Glutamatergic neuron (in vitro differentiated cells): ENCODE results near the gene LPIN1. TPM values are rescaled to one million over a fixed set of nuclear protein-coding genes. Genes with fewer than 3 reads are reported as not detected.

ENCODE experiments used
- DNase-seq: peaks from one replicate; pipeline ENCODE4 v3.0.0; 2022
- H3K27ac Mint-ChIP-seq: one replicate; pipeline ENCODE4 v1.8.0; 2020; ENCODE audit warnings: mild to moderate bottlenecking, mixed read lengths, inconsistent platforms; ENCODE audit not compliant: unreplicated experiment
- H3K27me3 Mint-ChIP-seq: one replicate; pipeline ENCODE4 v1.8.0; 2020; ENCODE audit warnings: mild to moderate bottlenecking, moderate library complexity, mixed read lengths, inconsistent platforms; ENCODE audit not compliant: unreplicated experiment
- H3K36me3 Mint-ChIP-seq: one replicate; pipeline ENCODE4 v1.8.0; 2020; ENCODE audit warnings: mild to moderate bottlenecking, mixed read lengths, inconsistent platforms; ENCODE audit not compliant: unreplicated experiment
- H3K4me1 Mint-ChIP-seq: one replicate; pipeline ENCODE4 v1.8.0; 2020; ENCODE audit warnings: mild to moderate bottlenecking, low read depth, mixed read lengths, inconsistent platforms; ENCODE audit not compliant: unreplicated experiment
- H3K4me3 Mint-ChIP-seq: one replicate; pipeline ENCODE4 v1.8.0; 2020; ENCODE audit warnings: mild to moderate bottlenecking, mixed read lengths, inconsistent platforms; ENCODE audit not compliant: unreplicated experiment
- H3K9me3 Mint-ChIP-seq: one replicate; pipeline ENCODE4 v1.8.0; 2020; ENCODE audit warnings: mild to moderate bottlenecking, moderate library complexity, mixed read lengths, inconsistent platforms; ENCODE audit not compliant: unreplicated experiment
- CTCF ChIP-seq: fragments of 200-600 bp; sonication (generic); IDR thresholded peaks from one replicate; pipeline ENCODE4 v1.5.0; 2021; ENCODE audit not compliant: partially characterized antibody, unreplicated experiment
- total RNA-seq: library from RNA; stranded (reverse); fragmentation: NEBNext Ultra II Directional; extraction: Animal tissue kit (Norgen Biotek cat#: 25700); gene quantifications from one replicate; pipeline ENCODE4 v1.2.1, GENCODE V29; 2021; ENCODE audit not compliant: unreplicated experiment

The LPIN1 gene
- total RNA-seq, 1 donor from 2014 or later: 142 TPM

DNA sequence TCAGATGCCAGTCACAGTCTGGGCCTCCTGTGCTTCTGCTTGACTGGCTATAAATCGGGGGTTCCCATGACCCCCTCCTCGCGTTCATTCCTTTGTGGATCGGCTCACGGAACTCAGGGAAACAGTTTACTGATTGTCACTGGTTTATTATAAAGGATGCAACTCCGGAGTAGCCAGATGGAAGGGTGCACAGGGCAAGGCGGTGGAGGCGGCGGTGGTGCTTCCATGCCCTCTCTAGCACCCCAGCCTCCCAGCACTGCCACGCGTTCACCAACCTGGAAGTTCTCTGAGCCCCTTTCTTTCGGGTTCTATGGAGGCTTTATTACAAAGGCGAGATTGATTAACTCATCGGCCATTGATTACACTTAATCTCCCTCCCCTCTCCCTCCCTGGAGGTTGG lies 15.6 kb downstream of the LPIN1 start:
- peaks cover 28% of the 10 kb centered on the region for H3K36me3 Mint-ChIP-seq
- peaks cover 34% of the 10 kb centered on the region for H3K4me1 Mint-ChIP-seq
- H3K4me3 Mint-ChIP-seq: no peak overlapping the region
- H3K27me3 Mint-ChIP-seq: peaks cover 11% of the 10 kb centered on the region
- H3K9me3 Mint-ChIP-seq: peaks cover 17% of the 10 kb centered on the region
- TF ChIP-seq CTCF: no peak
- H3K27ac Mint-ChIP-seq: peak overlapping the region; percentile 75
- DNase-seq: no peak

- peaks cover 34% of the 10 kb centered on the region for H3K36me3 Mint-ChIP-seq
- no peak for DNase-seq
- peaks cover 16% of the 10 kb centered on the region for H3K9me3 Mint-ChIP-seq
- peaks cover 11% of the 10 kb centered on the region for H3K27me3 Mint-ChIP-seq
- no peak overlapping the region for H3K4me3 Mint-ChIP-seq
- peaks cover 30% of the 10 kb centered on the region for H3K4me1 Mint-ChIP-seq
- no peak for TF ChIP-seq CTCF
- no peak overlapping the region for H3K27ac Mint-ChIP-seq
Measured at GRCh38 chr2:11762799-11763461, 16.5 kb downstream of the LPIN1 start.

GRCh38 chr2:11764359-11764758 lies 17.9 kb downstream of the LPIN1 start:
- Mint-ChIP-seq H3K4me3 (no peak overlapping the region), H3K36me3 (peaks cover 26% of the 10 kb centered on the region), H3K9me3 (peaks cover 12% of the 10 kb centered on the region), H3K27ac (peak overlapping the region; percentile 77), H3K27me3 (peaks cover 11% of the 10 kb centered on the region), H3K4me1 (peaks cover 18% of the 10 kb centered on the region)
- DNase-seq: no peak
- no peak for TF ChIP-seq CTCF

- Mint-ChIP-seq H3K9me3 (peaks cover 12% of the 10 kb centered on the region), H3K36me3 (peaks cover 26% of the 10 kb centered on the region), H3K4me3 (no peak overlapping the region), H3K27me3 (peaks cover 11% of the 10 kb centered on the region), H3K27ac (peak overlapping the region; percentile 77), H3K4me1 (peaks cover 18% of the 10 kb centered on the region)
- TF ChIP-seq CTCF: no peak
- DNase-seq: no peak
Measured at GRCh38 chr2:11764920-11765319, 18.5 kb downstream of the LPIN1 start.

DNA sequence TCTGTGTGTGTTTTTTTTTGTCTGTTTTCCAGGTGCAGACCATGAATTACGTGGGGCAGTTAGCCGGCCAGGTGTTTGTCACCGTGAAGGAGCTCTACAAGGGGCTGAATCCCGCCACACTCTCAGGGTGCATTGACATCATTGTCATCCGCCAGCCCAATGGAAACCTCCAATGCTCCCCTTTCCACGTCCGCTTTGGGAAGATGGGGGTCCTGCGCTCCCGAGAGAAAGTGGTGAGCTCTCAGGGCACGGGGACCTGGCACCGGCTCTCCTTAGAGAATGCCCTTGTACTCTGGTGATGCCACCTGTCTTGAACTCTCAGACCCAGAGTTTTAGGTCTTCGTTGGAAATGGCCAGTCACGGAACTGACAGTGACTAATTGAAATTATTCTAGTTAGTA lies 19.1 kb downstream of the LPIN1 start:
- Mint-ChIP-seq H3K27ac (peak overlapping the region; percentile 46), H3K27me3 (peaks cover 11% of the 10 kb centered on the region), H3K36me3 (peaks cover 28% of the 10 kb centered on the region), H3K4me1 (peaks cover 18% of the 10 kb centered on the region), H3K4me3 (no peak overlapping the region), H3K9me3 (peaks cover 11% of the 10 kb centered on the region)
- TF ChIP-seq CTCF: no peak
- DNase-seq: no peak
